KBM-7 (cell line): ENCODE measurements around the gene RPS27A.

Experiments used
- DNase-seq: peaks from one replicate; pipeline ENCODE4 v3.0.0-alpha.2; 2015
- in situ Hi-C: fragments of 300-500 bp; cut with MboI; formaldehyde crosslinking; loops from 2 replicates; pipeline ENCODE4 v1.14.3; 2020; ENCODE audit warnings: low sequenced_read_pairs, low pct_unique_long_range_greater_than_20kb, mixed read lengths

RPS27A gene

DNA sequence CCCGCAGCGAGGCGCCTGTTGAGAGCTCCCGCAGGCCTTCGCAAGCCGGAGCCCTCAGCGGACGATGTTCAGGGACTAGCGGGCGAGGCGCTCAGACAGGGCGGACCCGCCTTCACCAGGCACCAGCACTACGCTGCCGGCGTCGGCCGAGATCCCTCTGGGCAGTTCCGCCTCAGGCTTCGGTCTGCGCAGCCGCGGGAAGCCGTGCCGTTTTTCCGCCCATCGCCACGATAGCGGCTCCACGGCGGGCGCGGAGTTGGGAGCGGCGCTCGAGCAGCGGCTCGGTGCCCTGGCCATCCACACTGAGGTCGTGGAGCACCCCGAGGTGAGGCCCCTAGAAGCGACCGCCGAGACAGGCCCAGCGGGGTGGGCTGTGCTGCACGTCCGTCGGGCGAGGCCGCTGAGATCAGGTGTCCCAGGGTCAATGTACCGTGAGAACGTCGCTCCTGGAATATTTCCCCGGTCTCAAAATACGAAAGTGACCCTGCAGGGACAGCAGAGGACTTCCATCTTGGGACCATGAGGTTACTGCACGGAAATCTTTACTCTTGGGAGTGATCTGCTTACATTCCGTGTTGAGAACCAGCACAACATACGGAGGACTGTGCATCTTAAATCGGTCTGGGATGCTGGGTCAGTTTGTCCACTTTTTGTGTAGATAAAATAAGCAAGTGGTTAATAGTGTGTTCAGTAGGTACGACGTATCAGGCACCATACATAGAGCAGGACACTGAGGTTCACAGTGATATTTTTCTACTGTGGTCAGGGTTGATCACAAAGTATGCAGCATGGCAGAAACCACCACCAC is 49.8 kb downstream of the RPS27A start:
- peak; percentile 88 for DNase-seq
- in situ Hi-C loops: no loop called here

DNA sequence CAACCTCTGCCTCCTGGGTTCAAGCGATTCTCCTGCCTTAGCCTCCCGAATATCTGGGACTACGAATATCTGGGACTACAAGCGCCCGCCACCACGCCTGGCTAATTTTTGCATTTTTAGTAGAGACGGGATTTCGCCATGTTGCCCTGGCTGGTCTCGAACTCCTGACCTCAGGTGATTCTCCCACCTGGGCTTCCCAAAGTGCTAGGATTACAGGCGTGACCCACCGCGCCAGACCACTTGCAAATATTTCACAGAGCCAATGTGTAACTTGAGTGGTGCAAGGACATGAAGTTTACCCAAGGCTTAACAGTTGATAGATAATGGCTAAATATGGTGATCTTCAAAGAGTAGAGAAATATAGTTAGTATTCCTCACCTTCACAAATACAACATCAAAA is 50.6 kb downstream of the RPS27A start:
- in situ Hi-C loops: no loop called here
- no peak for DNase-seq
